RPMI8226 (cell line): ENCODE results near the gene GATA2.

Experiments used
- DNase-seq: peaks from one replicate; pipeline ENCODE4 v3.0.0-alpha.2; 2015

GATA2 gene

GRCh38 chr3:128501431-128501830, 8.4 kb upstream of the GATA2 start:
- no peak for DNase-seq

DNA sequence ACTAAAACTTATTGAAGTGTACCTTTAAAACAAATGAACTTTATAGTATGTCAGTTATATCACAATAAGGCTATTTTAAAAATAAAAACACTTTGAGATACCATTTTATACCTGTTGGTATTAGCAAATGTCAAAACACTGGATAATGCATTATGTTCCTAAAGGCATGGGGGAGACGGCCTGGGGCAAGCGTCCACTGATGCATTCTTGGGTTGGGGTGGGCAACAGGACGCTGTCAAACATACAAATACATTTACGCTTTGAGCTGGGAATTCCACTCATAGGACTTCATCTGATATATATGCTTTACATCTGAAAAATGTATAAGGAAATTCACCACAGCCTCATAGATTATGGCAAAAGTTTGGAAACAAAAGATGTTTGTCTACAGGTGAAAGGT, 7.6 kb upstream of the GATA2 start:
- DNase-seq = no peak

GRCh38 chr3:128499724-128500275, 6.8 kb upstream of the GATA2 start:
- DNase-seq = no peak

DNA sequence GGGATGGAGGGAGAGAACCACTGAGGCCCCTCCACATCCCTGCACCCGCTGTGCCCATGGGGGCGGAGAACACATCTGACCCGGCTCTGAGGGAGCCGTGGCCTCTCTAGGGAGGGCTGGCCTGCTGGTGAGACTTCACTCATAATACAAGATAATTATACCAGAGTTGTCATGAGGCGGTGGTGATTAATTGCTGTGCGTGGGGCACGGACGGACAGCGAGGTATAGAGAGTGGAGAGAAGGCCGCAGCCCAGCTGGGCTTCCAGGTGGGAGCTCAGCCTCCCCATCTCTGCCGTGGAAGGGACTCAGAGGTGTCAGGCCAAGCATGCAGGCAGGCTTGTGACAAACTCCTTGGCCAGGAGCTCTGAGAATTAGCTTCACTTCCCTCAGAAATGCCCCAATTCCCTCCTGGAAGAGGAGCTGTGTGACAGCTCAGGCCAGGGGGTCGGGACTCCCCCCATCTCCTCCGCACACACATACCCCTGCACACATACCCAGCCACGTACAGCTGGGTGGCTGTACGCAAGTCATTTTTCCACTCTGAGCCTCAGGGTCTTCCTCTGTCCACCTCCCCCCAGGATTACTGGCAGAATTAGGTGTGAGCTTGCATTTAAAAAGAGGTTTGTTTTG, 6.0 kb upstream of the GATA2 start:
- DNase-seq = no peak

GRCh38 chr3:128498127-128498626, 5.2 kb upstream of the GATA2 start:
- DNase-seq = no peak

DNA sequence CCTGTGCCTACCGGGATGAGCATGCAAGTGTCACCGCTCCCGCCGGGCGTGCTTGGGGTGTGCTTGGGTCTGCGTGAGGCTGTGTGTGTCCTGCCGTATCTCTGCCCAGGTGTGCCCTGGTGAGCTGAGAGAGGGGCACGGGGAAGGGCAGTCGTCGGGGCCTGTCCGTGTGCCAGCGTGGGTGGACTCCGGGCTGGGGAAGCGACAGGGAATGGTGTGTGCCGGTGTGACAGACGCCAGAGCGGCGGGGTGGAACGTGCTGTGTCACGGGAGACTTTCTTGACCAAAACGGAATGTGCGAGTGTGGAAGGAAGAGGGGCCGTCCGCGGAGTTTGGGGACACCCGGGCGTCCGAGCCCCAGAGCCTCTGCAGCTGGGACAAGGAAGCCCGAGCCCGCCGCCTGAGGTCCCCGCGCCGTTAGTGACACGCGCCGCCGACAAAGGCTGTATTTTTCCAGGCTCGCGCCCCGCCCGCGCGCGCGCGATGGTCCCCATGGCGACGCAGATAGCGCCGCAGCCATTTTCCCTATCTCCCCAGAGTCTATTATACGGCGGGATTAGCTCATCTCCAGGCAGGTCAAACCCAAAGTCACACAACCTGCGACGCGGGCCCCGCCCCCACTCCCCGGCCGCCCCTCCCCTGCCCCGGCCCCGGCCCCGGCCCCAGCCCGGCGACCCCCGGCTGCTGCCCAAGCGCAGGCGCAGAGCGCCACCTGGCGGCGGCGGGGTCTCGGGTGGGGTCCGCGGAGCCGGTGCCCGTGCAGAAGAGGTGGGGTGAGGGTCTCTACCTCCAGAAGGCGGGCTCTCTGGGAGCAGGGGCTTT, 4.5 kb upstream of the GATA2 start:
- DNase-seq = peak; percentile 67

GRCh38 chr3:128496602-128497304, 3.8 kb upstream of the GATA2 start:
- no peak for DNase-seq

DNA sequence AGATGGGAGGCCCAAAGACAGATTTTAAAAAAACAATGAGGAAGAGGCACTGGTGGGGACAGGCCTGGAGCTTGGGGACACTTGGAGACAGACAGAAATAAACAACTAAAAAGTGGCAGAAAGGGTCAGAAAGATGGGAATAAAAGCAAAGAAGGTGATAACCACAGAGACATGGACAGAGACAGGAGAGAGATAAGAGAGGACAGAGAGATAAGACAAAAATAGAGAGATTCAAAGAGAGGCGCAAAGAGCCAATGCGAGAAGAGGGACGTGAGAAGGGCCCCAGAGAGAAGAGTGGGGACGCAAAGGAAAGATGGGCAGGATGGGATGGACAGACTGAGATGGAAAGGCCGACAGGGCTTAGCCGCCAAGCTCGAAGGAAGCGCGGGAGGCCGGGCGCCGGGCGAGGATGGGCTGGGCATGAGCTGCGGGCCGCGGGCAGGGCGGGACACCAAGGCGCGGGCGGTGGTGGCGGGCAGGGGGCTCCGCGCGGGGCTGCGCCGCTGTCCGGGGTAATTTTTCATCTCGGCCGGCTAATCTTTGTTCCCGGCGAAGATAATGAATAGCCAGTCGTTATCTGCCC, 3.1 kb upstream of the GATA2 start:
- no peak for DNase-seq

DNA sequence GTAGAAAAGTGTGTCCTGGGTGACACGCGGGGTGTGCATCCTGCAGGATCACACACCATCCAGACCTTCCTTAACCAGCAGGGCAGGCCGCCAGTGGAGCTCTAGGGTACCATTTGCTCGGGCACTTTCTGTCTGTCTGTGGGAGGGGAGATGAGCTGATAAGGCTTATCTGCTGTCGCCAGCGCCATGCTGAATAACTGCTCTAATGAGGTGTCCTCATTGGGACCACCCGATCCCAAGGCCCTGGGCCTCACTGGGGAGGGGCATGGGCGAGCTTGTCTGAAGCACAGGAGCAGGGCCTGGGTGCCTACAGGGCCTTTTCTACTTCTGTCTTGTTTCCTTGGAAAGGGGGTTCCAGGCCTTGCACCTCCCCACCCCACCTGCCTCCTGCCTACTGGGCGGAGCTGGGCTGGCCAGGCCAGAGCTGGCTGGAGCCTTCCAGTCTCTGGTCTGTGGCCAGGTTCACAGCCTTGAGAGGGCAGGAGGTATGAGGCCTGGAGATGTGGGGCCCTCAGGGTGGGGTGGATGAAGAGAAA, 2.5 kb upstream of the GATA2 start:
- no peak for DNase-seq

- no peak for DNase-seq
Measured at GRCh38 chr3:128494367-128494650, 1.3 kb upstream of the GATA2 start.

GRCh38 chr3:128493570-128494366, 767 bp upstream of the GATA2 start:
- DNase-seq = no peak

GRCh38 chr3:128491941-128492670, 895 bp downstream of the GATA2 start:
- DNase-seq = peak; percentile 31

DNA sequence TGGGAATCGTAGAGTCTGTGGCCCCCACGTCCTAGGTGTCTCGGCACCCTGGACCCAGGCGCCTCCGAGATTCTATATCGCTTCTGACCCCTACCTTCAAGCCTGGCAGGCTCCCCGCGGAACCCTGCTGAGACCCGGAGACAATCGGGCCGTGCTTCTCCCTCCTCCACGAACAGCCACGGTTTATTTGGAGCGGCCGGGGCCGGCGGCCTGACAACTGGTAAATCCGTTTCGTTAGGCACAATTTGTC, 1.4 kb downstream of the GATA2 start:
- DNase-seq = no peak

GRCh38 chr3:128490915-128491690, 1.9 kb downstream of the GATA2 start:
- DNase-seq = no peak

GRCh38 chr3:128490650-128490914, 2.4 kb downstream of the GATA2 start:
- DNase-seq = no peak

DNA sequence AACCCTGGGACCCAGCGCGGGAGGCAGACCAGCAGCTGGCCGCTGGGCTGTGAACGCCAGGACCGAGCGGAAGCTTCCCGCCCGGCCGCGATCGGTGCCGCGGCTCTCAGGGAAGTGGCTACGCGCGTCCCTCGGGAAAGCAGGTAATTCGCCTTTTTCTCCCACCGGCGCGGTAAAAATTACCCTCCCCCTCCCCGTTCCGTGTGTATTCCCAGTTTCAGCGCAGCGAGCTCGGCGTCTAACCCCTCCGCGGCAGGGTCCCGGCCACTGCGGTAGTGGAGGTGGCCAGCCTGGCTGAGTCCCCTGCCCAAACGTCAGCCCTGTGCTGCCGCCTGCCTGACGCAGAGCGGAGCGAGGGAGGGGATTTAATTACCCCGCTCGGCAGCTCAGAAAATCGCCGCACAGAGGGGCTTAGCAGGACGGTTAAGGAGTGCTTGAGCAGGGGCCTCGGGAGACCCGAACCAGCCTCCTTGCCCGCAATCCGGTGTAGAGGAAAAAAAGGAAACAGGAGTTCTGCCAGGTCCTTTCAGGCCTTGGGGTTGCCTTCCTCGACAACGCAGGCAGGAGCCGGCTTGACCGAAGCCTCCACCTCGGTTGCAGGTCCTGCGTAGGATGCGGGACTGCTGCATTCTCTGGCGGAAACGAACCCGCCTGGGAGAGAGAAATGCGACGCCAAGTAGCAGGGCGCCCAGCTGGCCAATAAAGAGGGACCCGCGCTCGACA, 2.9 kb downstream of the GATA2 start:
- DNase-seq = no peak

DNA sequence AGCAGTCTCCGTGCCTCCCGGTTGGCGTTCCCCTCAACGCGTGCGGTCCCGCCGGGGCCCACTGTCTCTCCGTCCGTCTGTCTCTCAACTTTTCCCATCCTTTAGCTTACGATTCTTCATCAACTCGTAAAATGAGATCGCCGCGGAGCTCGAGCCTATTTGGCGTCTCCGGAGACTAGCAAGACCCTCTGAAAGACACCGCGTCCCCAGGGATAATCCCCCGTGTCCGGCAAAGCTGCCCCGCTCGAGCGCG, 3.4 kb downstream of the GATA2 start:
- no peak for DNase-seq

DNA sequence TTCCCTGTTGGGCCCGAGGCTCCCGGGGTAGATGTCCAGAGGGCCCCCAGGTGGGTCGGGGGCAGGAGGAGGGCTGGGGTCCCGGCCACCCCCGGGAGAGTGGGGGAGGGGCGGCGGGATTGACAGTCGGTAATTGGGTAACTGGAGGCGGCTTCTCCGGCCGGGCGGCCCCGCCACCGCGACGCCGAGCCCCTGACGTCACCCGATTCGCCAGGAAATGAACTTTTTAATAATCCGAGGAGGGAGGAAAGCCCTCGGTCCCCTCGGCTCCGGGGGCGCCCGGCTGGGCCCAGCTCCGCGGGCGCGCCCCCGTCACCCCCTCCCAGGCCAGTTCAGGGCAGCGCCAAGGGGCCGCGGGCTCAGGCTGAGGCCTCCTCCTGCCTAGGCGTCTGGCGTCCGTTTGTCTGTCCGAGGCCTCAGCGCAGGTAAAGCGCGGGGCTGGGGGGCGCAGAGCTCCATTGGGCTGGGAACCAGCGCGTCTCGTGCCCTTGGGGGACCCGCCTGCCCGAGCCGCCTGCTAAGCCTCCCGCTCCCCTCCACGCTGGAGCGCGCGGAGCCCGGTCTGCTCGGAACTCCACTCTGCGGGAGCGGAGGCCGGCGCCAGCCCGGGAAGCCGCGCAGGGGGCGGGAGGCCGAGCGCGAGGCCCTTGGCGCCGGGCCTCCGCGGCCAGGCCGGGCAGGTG, 3.9 kb downstream of the GATA2 start:
- DNase-seq = no peak

DNA sequence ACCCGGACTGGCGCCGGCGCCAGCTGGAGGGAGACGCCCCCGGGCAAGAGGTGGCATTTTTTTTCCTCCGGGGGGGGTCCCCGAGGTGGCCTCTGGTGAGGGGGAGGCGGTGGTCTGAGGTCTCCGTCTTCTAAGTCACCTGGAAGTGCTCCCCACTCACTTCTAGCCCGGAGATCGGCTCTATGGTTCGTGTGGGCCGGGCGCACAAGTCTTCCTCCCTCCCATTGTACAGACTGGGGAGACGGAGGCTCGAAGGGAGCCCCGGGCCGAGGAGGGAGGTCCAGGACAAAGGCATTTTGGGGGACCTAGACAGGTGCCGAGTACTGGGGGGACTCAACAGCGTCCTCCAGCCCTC, 4.4 kb downstream of the GATA2 start:
- no peak for DNase-seq
